ENCODE measurements around the gene USP7. TPM values are rescaled to one million over a fixed set of nuclear protein-coding genes. Genes with fewer than 3 reads are reported as not detected.

Gene USP7
- total and polyA plus RNA-seq, 2 experiments from 2014 or later = 13.3 to 30.6 TPM

DNA sequence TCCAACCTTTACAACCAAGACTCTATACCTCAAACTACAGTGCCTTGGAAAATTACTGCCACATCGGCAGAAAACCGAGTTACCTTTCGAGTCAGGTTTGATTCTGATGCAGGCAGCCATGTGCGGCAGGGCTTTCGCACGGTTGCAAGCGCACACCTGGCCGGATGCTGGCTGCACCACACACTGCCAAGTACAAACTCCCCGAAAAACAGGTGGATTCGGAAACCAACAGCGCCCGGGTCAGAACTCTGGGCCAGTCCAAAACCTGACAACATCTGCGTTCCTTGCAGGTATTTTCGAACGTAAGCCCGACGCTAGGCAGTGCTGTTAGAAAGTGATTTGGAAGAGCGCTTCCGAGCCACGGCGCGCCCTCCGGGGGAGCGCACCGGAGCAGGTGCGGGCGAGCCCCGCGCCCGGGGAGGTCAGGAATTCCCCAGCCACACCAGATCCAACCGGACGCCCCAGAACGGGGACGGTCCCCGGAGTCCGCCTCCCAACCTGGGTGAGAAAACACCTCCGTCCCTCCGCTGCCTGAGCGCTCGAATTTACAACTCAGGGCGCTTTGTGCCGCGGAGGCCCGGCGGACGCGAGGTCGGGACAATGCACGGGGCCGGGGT, 1.2 kb downstream of the USP7 start:
- Histone ChIP-seq H2AFZ (no peak overlapping the region), H3K9me3 (ENCODE audit: low read depth) (no peaks in the 10 kb centered on the region), H3F3A (ENCODE audit: insufficient read depth) (peaks cover 34% of the 10 kb centered on the region), H3K27me3 (replicated peaks; ENCODE audit: insufficient read depth) (no peaks in the 10 kb centered on the region), H3K9me2 (ENCODE audit: insufficient read depth) (no peaks in the 10 kb centered on the region), H3K4me3 (peak overlapping the region; percentile 95), H3K4me1 (ENCODE audit: insufficient read depth) (peaks cover 47% of the 10 kb centered on the region), H3K27ac (peak overlapping the region; percentile 38; the same call in 1 of the 2 replicates), H3K4me2 (ENCODE audit: unreplicated experiment) (peak overlapping the region; percentile 84), H3K79me2 (ENCODE audit: insufficient read depth) (peaks cover 56% of the 10 kb centered on the region), H3K36me3 (ENCODE audit: low read depth) (no peaks in the 10 kb centered on the region), H3K9ac (peak overlapping the region; percentile 89), H4K20me1 (ENCODE audit: insufficient read depth) (peaks cover 43% of the 10 kb centered on the region)
- DNase-seq = peak; percentile 48
- TF ChIP-seq EZH2 (IDR thresholded peaks at IDR 0.05; ENCODE audit: insufficient read depth, poor library complexity, severe bottlenecking) (no peak), EZH2phosphoT487 (IDR thresholded peaks at IDR 0.05; ENCODE audit: insufficient read depth, low read depth) (no peak)
- in situ Hi-C loops (cut with MboI) = loop anchor here (10.0 kb wide), 1 partner anchor 62 kb away; no protein-coding TSS in a partner anchor
- 2 to 5% methylated on average over 37 to 42 of the region's 50 CpGs for WGBS, 2 experiments (ENCODE audit: low coverage in 1 of 2, low lambda C conversion rate in 2 of 2, missing lambda C conversion rate in 2 of 2)

DNA sequence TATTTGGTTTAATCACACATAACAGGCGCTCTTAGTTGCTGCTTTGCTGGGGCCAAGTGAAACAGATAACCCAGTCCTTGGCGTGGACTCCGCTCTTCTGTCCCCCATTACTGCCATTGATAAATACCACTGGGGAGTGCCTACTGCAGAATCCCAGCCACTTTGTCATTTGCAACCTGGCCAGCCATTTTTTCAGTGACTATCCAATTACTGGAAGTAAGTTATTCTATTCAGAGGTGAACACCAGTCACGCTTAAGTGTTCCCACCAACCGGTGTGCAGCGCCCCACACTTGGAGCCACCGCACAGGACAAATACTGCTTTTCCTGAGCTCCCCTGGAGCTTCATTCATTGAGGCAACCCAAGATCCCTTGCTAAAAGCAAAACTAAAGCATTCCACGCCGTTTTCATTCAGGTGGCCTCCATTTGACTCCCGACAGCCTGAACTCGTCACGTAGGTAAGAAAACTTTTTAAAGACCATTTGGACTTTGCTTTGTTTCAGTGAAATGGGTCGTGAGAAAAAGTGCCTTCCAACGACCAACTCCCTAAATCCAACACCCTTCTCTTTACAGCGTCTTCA, 1.8 kb downstream of the USP7 start:
- no peaks in the 10 kb centered on the region for H3K9me3 ChIP-seq (ENCODE audit: low read depth)
- peak overlapping the region; percentile 84 for H3K4me2 ChIP-seq (ENCODE audit: unreplicated experiment)
- in situ Hi-C loops (cut with MboI) = loop anchor here (10.0 kb wide), 1 partner anchor 63 kb away; no protein-coding TSS in a partner anchor
- no peak overlapping the region for H2AFZ ChIP-seq
- no peak overlapping the region for H3K27ac ChIP-seq
- H3K27me3 ChIP-seq (replicated peaks; ENCODE audit: insufficient read depth) = no peaks in the 10 kb centered on the region
- H3F3A ChIP-seq (ENCODE audit: insufficient read depth) = peaks cover 40% of the 10 kb centered on the region
- H3K9me2 ChIP-seq (ENCODE audit: insufficient read depth) = no peaks in the 10 kb centered on the region
- no peak for DNase-seq
- H4K20me1 ChIP-seq (ENCODE audit: insufficient read depth) = peaks cover 47% of the 10 kb centered on the region
- peaks cover 62% of the 10 kb centered on the region for H3K79me2 ChIP-seq (ENCODE audit: insufficient read depth)
- no peak for TF ChIP-seq EZH2phosphoT487 (IDR thresholded peaks at IDR 0.05; ENCODE audit: insufficient read depth, low read depth)
- WGBS, 2 experiments (ENCODE audit: low coverage in 1 of 2, low lambda C conversion rate in 2 of 2, missing lambda C conversion rate in 2 of 2) = 42 to 43% methylated on average over 15 of the region's 15 CpGs
- H3K9ac ChIP-seq = peak overlapping the region; percentile 89
- H3K4me3 ChIP-seq = peak overlapping the region; percentile 95
- H3K36me3 ChIP-seq (ENCODE audit: low read depth) = no peaks in the 10 kb centered on the region
- peaks cover 53% of the 10 kb centered on the region for H3K4me1 ChIP-seq (ENCODE audit: insufficient read depth)

DNA sequence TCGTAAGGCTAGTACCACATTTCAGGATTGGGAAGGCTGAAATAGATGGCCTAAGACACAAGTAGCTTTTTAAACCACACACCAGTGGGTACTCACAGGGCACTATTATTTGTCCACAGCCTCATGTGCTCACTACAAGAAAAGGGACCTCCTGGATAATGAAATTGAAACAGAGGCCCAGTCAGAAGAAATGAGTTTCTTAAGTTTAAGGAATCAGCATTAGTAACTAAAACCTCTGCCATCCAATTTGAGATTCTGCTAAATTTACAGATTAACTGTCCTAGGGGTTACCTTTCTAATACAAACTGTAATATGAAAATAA, 3.0 kb downstream of the USP7 start:
- peaks cover 54% of the 10 kb centered on the region for H4K20me1 ChIP-seq (ENCODE audit: insufficient read depth)

DNA sequence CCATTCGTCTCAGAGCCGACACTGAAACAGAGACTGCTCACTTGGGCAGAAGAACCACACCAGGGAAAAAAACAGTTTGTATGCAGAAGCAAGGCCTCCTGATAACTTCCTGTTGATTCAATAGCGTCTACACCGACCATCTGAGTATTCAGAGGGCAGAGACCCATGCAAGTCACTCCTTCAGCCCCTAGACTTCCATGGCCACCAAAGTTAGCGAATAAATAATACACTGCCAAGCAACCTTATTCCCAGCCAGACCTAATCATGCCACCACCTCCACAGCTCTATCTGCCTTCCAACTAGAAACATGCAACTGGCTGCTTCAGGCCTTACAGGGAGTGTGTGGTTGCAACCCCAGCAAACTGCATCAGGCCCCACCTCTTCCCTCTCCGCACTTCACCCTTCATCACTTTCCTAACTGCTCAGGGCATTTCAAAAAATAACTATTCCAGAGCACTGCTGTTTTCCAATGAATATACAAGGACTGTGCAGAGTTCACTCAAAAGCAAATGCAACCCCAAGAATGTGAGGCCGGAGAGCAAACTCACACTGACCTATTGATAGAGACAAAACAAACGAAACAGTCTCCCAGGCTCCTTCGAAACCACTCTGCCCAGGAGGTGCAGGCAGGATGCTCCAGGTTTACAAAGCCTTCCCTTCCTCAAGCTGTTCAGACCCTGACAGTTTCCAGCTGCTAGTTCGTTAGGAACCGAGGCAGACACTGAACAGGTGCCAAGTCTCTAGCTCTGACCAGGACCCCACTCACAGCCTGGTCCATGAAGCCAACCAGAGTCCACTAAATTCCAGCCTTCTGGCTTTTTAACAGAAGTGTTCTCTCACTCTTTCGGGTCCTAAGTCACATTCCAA, 3.6 kb downstream of the USP7 start:
- H3K27ac ChIP-seq = peak overlapping the region; percentile 86
- peaks cover 58% of the 10 kb centered on the region for H4K20me1 ChIP-seq (ENCODE audit: insufficient read depth)
- H3F3A ChIP-seq (ENCODE audit: insufficient read depth) = peaks cover 52% of the 10 kb centered on the region
- H3K36me3 ChIP-seq (ENCODE audit: low read depth) = no peaks in the 10 kb centered on the region
- H3K9ac ChIP-seq = 0 out of 2 replicates have a peak overlapping the region, but pooled peaks have one; percentile 24
- H3K9me2 ChIP-seq (ENCODE audit: insufficient read depth) = no peaks in the 10 kb centered on the region
- TF ChIP-seq EZH2phosphoT487 (IDR thresholded peaks at IDR 0.05; ENCODE audit: insufficient read depth, low read depth) (no peak), EZH2 (IDR thresholded peaks at IDR 0.05; ENCODE audit: insufficient read depth, poor library complexity, severe bottlenecking) (no peak)
- peak overlapping the region; percentile 8 for H3K4me3 ChIP-seq
- H3K4me2 ChIP-seq (ENCODE audit: unreplicated experiment) = peak overlapping the region; percentile 21
- peaks cover 70% of the 10 kb centered on the region for H3K4me1 ChIP-seq (ENCODE audit: insufficient read depth)
- H3K9me3 ChIP-seq (ENCODE audit: low read depth) = no peaks in the 10 kb centered on the region
- DNase-seq = peak; percentile 42
- H3K79me2 ChIP-seq (ENCODE audit: insufficient read depth) = peaks cover 79% of the 10 kb centered on the region
- in situ Hi-C loops (cut with MboI) = loop anchor here (10.0 kb wide), 1 partner anchor 65 kb away; no protein-coding TSS in a partner anchor
- H2AFZ ChIP-seq = no peak overlapping the region
- WGBS, 2 experiments (ENCODE audit: low coverage in 1 of 2, low lambda C conversion rate in 2 of 2, missing lambda C conversion rate in 2 of 2) = 40 to 46% methylated on average over 12 of the region's 12 CpGs
- H3K27me3 ChIP-seq (replicated peaks; ENCODE audit: insufficient read depth) = no peaks in the 10 kb centered on the region

More for the DNA sequence above, 3.0 kb downstream of the USP7 start:
- DNase-seq = no peak
- Histone ChIP-seq H3K36me3 (ENCODE audit: low read depth) (no peaks in the 10 kb centered on the region), H3K4me3 (peak overlapping the region; percentile 8), H3K9me3 (ENCODE audit: low read depth) (no peaks in the 10 kb centered on the region), H3F3A (ENCODE audit: insufficient read depth) (peaks cover 50% of the 10 kb centered on the region), H3K9me2 (ENCODE audit: insufficient read depth) (no peaks in the 10 kb centered on the region), H3K9ac (no peak overlapping the region), H2AFZ (no peak overlapping the region), H3K4me1 (ENCODE audit: insufficient read depth) (peaks cover 64% of the 10 kb centered on the region), H3K79me2 (ENCODE audit: insufficient read depth) (peaks cover 73% of the 10 kb centered on the region), H3K27ac (peak overlapping the region; percentile 86; the same call in 1 of the 2 replicates), H3K4me2 (ENCODE audit: unreplicated experiment) (peak overlapping the region; percentile 21), H3K27me3 (replicated peaks; ENCODE audit: insufficient read depth) (no peaks in the 10 kb centered on the region)
- 91 to 94% methylated on average over 1 of the region's 1 CpG for WGBS, 2 experiments (ENCODE audit: low coverage in 1 of 2, low lambda C conversion rate in 2 of 2, missing lambda C conversion rate in 2 of 2)
- no peak for TF ChIP-seq EZH2phosphoT487 (IDR thresholded peaks at IDR 0.05; ENCODE audit: insufficient read depth, low read depth)
- TF ChIP-seq EZH2 (IDR thresholded peaks at IDR 0.05; ENCODE audit: insufficient read depth, poor library complexity, severe bottlenecking) = no peak
- in situ Hi-C loops (cut with MboI) = loop anchor here (10.0 kb wide), 1 partner anchor 64 kb away; no protein-coding TSS in a partner anchor

Data from GM23248 (cell line).